Heart left ventricle (tissue), 16 donors: ENCODE results near the gene ZNF575. TPM values are rescaled to one million over a fixed set of nuclear protein-coding genes. Genes with fewer than 3 reads are reported as not detected.
"Not testable (repeated sequence)": the region's sequence is repeated elsewhere in the genome, so short reads cannot be mapped to it uniquely, and the experiment has no call there.

ENCODE experiments used
- ATAC-seq, 4 donors: fragments of 200-7000 bp; cut with Tn5 transposase; one replicate each; pipeline ENCODE4 v1.9.1; 2020 to 2022; ENCODE audit warnings: moderate library complexity in 4 of 4, mild to moderate bottlenecking in 3 of 4, moderate number of reproducible peaks in 1 of 4
- DNase-seq, 5 donors: peaks; one replicate each; pipeline ENCODE4 v3.0.0-alpha.2; 2020
- H3K27ac ChIP-seq, 12 donors: fragments of 200-600 bp; sonication (generic) in 4 of 12; one replicate each; pipeline versions ENCODE4 v1.5.0 to v1.8.0; 2016 to 2022; ENCODE audit warnings: mild to moderate bottlenecking in 2 of 12
- H3K27me3 ChIP-seq, 9 donors: fragments of 200-600 bp; sonication (generic) in 2 of 9; one replicate each; pipeline versions ENCODE4 v1.5.1 to v1.8.0; 2016 to 2022; ENCODE audit warnings: mild to moderate bottlenecking in 3 of 9
- H3K36me3 ChIP-seq, 9 donors: fragments of 200-600 bp; sonication (generic) in 2 of 9; one replicate each; pipeline versions ENCODE4 v1.5.0 to v1.8.0; 2018 to 2022; ENCODE audit warnings: mild to moderate bottlenecking in 2 of 9
- H3K4me1 ChIP-seq, 12 donors: fragments of 200-600 bp; sonication (generic) in 4 of 12; one replicate each; pipeline versions ENCODE4 v1.5.0 to v1.8.0; 2016 to 2022; ENCODE audit warnings: mild to moderate bottlenecking in 3 of 12
- H3K4me3 ChIP-seq, 12 donors: fragments of 200-600 bp; sonication (generic) in 4 of 12; one replicate each; pipeline versions ENCODE4 v1.5.0 to v1.8.0; 2017 to 2022; ENCODE audit warnings: mild to moderate bottlenecking in 9 of 12, moderate library complexity in 4 of 12
- H3K9me3 ChIP-seq, 12 donors: fragments of 200-600 bp; sonication (generic) in 4 of 12; one replicate each; pipeline versions ENCODE4 v1.5.0 to v1.8.0; 2016 to 2022; ENCODE audit warnings: mild to moderate bottlenecking in 1 of 12
- CTCF ChIP-seq, 12 donors: fragments of 200-600 bp; sonication (generic) in 4 of 12; IDR thresholded peaks; one replicate each; pipeline versions ENCODE4 v1.5.0 to v1.8.0; 2018 to 2022; ENCODE audit warnings: antibody characterized with exemption in 12 of 12, mild to moderate bottlenecking in 5 of 12
- POLR2A ChIP-seq, 2 donors: fragments of 450-650 bp; IDR thresholded peaks; one replicate each; pipeline ENCODE4 v1.6.1; 2017; ENCODE audit warnings: antibody characterized with exemption in 2 of 2, mild to moderate bottlenecking in 2 of 2, moderate library complexity in 2 of 2
- WGBS, 4 donors: extraction: QIAGEN DNeasy Blood & Tissue Kit in 2 of 4; methylation state at CpG; one replicate each; pipeline versions ENCODE4 v1.1.5 to v1.1.7; 2013 to 2018; 5-methylcytosine and 5-hydroxymethylcytosine counted together
- intact Hi-C, 10 donors: fragments of 100-400 bp; cut with DNase I; formaldehyde crosslinking; loops; one replicate each; pipeline versions ENCODE4 v1.11.1 to v1.14.2; 2022
- polyA plus RNA-seq, 2 donors: library from polyadenylated mRNA; stranded (reverse); fragments of 200-250 nt; gene quantifications; one replicate each; pipeline ENCODE4 v1.2.3, GENCODE V29; 2013
- total RNA-seq, 9 donors: library from RNA; depleted of rRNA in 2 of 9; stranded (reverse); fragments of >200 nt in 2 of 9; fragmentation: NEBNext Ultra II Directional in 3 of 9; extraction: Animal tissue kit (Norgen Biotek cat#: 25700) in 3 of 9; gene quantifications; one replicate each; pipeline versions ENCODE4 v1.1.0 to v1.2.4, GENCODE V29; 2016 to 2023
- donor health status: ischemic (EF 13 %, LVEDD 7.1; RV severe dilation, severe dysfunction).
- donor health status: healthy with polysubstance abuse.
- donor health status: DM: no; HTN: yes; CAD: no.
- donor health status: DM: no; HTN: no; CAD: no.
- donor health status: ischemic (EF 25% LVEDD 6.9; RV normal size, moderate dysfunction).
- donor health status: ischemic (EF 25% LVEDD 5.7; RV mildly dilated, moderate dysfunction).
- donor health status: healthy.
- donor health status: DM: yes; HTN: yes; CAD: no.
- donor health status: ischemic (EF 35%, LVEDD 5.7; RV mildly dilated, moderate dysfunction).
- donor health status: nonischemic (EF 11% LVEDD 7.7; RV severe dilation, severe dysfunction).
- donor health status: DM: yes; HTN: yes; CAD: no.
- donor health status: PGD.
- donor health status: ischemic (EF 29% LVEDD 5.4; RV normal size, mild dysfunction).
- donor health status: nonischemic (EF 23%, LVEDD 6.1; RV moderate dilation, normal function).

ZNF575 gene
- total and polyA plus RNA-seq, 11 donors = 0.38 to 1.9 (median 1.2) TPM; not detected in 2

- ATAC-seq (no peak), DNase-seq (peak in 1 of 5 donors; percentile 1)
- Histone ChIP-seq H3K4me3 (no peak overlapping the region), H3K27me3 (no peaks in the 10 kb centered on the region), H3K27ac (no peak overlapping the region), H3K9me3 (no peaks in the 10 kb centered on the region), H3K4me1 (no peaks in the 10 kb centered on the region), H3K36me3 (peaks cover 0 to 73% (median 69%) of the 10 kb centered on the region in 9 donors)
- 93 to 100% (median 98%) methylated on average over 2 to 3 of the region's 3 CpGs for WGBS, 4 donors
- TF ChIP-seq POLR2A (IDR thresholded peaks at IDR 0.05) (no peak), CTCF (IDR thresholded peaks at IDR 0.05) (no peak)
- intact Hi-C loops = no loop called here
Observed at GRCh38 chr19:43546581-43546980, 13.6 kb downstream of the ZNF575 start.

- DNase-seq, H3K4me1 ChIP-seq, H3K27ac ChIP-seq, H3K27me3 ChIP-seq, H3K4me3 ChIP-seq, ATAC-seq, H3K9me3 ChIP-seq, intact Hi-C loops: not testable (repeated sequence)
- peaks cover 0 to 69% (median 65%) of the 10 kb centered on the region in 9 donors for H3K36me3 ChIP-seq
- 89 to 94% (median 94%) methylated on average over 5 to 19 of the region's 24 CpGs for WGBS, 4 donors
Observed at GRCh38 chr19:43547926-43548325, 14.9 kb downstream of the ZNF575 start.

- peaks cover 0 to 69% (median 66%) of the 10 kb centered on the region in 9 donors for H3K36me3 ChIP-seq
- whole genome bisulfite sequencing, 4 donors = 91 to 97% (median 93%) methylated on average over 2 of the region's 2 CpGs
- intact Hi-C loops = no loop called here
- H3K4me3 ChIP-seq = no peak overlapping the region
- DNase-seq = no peak
- no peaks in the 10 kb centered on the region for H3K9me3 ChIP-seq
- no peak for TF ChIP-seq CTCF (IDR thresholded peaks at IDR 0.05)
- no peak for TF ChIP-seq POLR2A (IDR thresholded peaks at IDR 0.05)
- no peaks in the 10 kb centered on the region for H3K27me3 ChIP-seq
- no peaks in the 10 kb centered on the region for H3K4me1 ChIP-seq
- no peak for ATAC-seq
- H3K27ac ChIP-seq = no peak overlapping the region
Observed at GRCh38 chr19:43548706-43549105, 15.7 kb downstream of the ZNF575 start.

GRCh38 chr19:43551399-43552197, 18.6 kb downstream of the ZNF575 start:
- ATAC-seq (no peak), DNase-seq (peak in 1 of 5 donors; percentile 0)
- TF ChIP-seq POLR2A (IDR thresholded peaks at IDR 0.05) (no peak), CTCF (IDR thresholded peaks at IDR 0.05) (no peak)
- 88 to 89% (median 89%) methylated on average over 23 of the region's 23 CpGs for WGBS, 4 donors
- intact Hi-C loops = loop anchor here in 7 of 10 donors (5.0 to 10.0 kb wide), 4 partner anchors 101 to 233 kb away; partner anchors contain the start of gene KCNN4 (in 1 of the 7)
- Histone ChIP-seq H3K4me3 (no peak overlapping the region), H3K27ac (no peak overlapping the region), H3K36me3 (peaks cover 0 to 74% (median 63%) of the 10 kb centered on the region in 9 donors), H3K4me1 (no peaks in the 10 kb centered on the region), H3K9me3 (no peaks in the 10 kb centered on the region), H3K27me3 (no peaks in the 10 kb centered on the region)
